ENCODE measurements around the gene AGAP3.

DNA sequence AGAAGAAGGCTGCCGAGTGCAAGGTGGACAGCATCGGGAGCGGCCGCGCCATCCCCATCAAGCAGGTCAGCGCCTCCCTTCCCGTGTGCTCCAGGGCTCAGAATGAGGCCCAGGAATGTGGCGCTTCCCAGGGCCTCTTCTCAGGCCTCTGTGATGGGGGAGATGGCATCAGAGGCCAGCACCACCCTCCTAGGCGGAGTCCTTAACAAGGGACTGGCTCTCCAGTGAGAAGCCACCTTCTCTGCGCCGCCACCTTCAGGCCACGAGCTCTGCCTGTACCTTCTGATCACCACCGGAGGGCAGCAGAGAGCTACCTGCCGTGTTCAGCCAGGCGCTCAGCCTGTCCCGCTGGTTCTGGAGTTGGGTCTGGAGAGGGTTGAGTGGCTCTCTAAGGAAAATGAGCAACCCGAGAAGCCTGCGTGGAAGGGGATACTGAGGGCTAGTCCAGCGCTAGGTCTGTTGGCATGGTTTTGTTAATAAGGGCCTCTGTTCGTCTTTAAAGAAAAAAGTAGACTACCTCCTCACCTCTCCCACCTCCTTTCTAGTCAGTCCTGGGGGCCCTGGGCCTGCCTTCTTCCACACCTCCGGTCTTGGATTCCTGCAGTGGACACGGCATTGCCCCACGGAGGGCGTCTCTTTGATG lies 37.7 kb downstream of the AGAP3 start:
- TF ChIP-seq POLR2A (IDR thresholded peaks at IDR 0.05; ENCODE audit: borderline replicate concordance, extremely low read depth, insufficient read depth, insufficient read length), result no peak
- no peak for TF ChIP-seq FOSL1 (IDR thresholded peaks at IDR 0.05; ENCODE audit: low read depth)
- TF ChIP-seq EZH2 (IDR thresholded peaks at IDR 0.05), result no peak
- TF ChIP-seq, protein P1, sequence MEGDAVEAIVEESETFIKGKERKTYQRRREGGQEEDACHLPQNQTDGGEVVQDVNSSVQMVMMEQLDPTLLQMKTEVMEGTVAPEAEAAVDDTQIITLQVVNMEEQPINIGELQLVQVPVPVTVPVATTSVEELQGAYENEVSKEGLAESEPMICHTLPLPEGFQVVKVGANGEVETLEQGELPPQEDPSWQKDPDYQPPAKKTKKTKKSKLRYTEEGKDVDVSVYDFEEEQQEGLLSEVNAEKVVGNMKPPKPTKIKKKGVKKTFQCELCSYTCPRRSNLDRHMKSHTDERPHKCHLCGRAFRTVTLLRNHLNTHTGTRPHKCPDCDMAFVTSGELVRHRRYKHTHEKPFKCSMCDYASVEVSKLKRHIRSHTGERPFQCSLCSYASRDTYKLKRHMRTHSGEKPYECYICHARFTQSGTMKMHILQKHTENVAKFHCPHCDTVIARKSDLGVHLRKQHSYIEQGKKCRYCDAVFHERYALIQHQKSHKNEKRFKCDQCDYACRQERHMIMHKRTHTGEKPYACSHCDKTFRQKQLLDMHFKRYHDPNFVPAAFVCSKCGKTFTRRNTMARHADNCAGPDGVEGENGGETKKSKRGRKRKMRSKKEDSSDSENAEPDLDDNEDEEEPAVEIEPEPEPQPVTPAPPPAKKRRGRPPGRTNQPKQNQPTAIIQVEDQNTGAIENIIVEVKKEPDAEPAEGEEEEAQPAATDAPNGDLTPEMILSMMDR (IDR thresholded peaks at IDR 0.05 in 2 of 3, conservative IDR thresholded peaks at IDR 0.05 in 1 of 3; ENCODE audit: borderline replicate concordance in 1 of 3, insufficient read depth in 1 of 3, low read depth in 2 of 3, low read length in 2 of 3), result peak; percentile 99
- no peak for TF ChIP-seq TCF7L2 (IDR thresholded peaks at IDR 0.05; ENCODE audit: borderline replicate concordance, extremely low read depth, insufficient read depth, insufficient read length)
- no peak for TF ChIP-seq EZH2phosphoT487 (IDR thresholded peaks at IDR 0.05; ENCODE audit: borderline replicate concordance)
